Kidney epithelial cell (primary cell): Measurements from ENCODE around the gene DUS1L. TPM values are rescaled to one million over a fixed set of nuclear protein-coding genes. Genes with fewer than 3 reads are reported as not detected.

ENCODE experiments used
- DNase-seq: peaks from one replicate; pipeline ENCODE4 v3.0.0-alpha.2; 2010; ENCODE audit warnings: low read depth
- H3K27me3 ChIP-seq: 2 replicates; pipeline ENCODE4 v1.6.0; 2011; ENCODE audit warnings: low read length; ENCODE audit not compliant: control insufficient read depth, insufficient read depth
- H3K36me3 ChIP-seq: 2 replicates; pipeline ENCODE4 v1.5.1; 2011; ENCODE audit warnings: low read length; ENCODE audit not compliant: control insufficient read depth, insufficient read depth
- H3K4me3 ChIP-seq: 2 replicates; pipeline ENCODE4 v1.5.1; 2011; ENCODE audit warnings: low read depth, mild to moderate bottlenecking, control low read depth, low read length
- CTCF ChIP-seq: IDR thresholded peaks from 2 replicates; pipeline ENCODE4 v1.5.1; 2011; ENCODE audit warnings: mild to moderate bottlenecking, moderate library complexity, low read length, control low read depth, inconsistent platforms; ENCODE audit not compliant: insufficient read depth, poor library complexity, severe bottlenecking
- total RNA-seq: library from RNA; depleted of rRNA; stranded (reverse); fragments of >200 nt; gene quantifications from 2 replicates; pipeline ENCODE4 v1.2.3, GENCODE V29; 2015

DUS1L gene
- total RNA-seq, 1 donor from 2014 or later = 147 TPM

- no peaks in the 10 kb centered on the region for H3K36me3 ChIP-seq
Observed at GRCh38 chr17:82063424-82064415, 1.9 kb downstream of the DUS1L start.

GRCh38 chr17:82062984-82063368 is 2.6 kb downstream of the DUS1L start:
- H3K36me3 ChIP-seq = no peaks in the 10 kb centered on the region
- no peak for DNase-seq
- H3K27me3 ChIP-seq = no peaks in the 10 kb centered on the region
- no peak for TF ChIP-seq CTCF
- H3K4me3 ChIP-seq = no peak overlapping the region

More at GRCh38 chr17:82063424-82064415, 1.9 kb downstream of the DUS1L start:
- Histone ChIP-seq H3K4me3 (no peak overlapping the region), H3K27me3 (no peaks in the 10 kb centered on the region)
- no peak for DNase-seq
- no peak for TF ChIP-seq CTCF

- no peak for TF ChIP-seq CTCF
- Histone ChIP-seq H3K4me3 (no peak overlapping the region), H3K36me3 (no peaks in the 10 kb centered on the region), H3K27me3 (no peaks in the 10 kb centered on the region)
- no peak for DNase-seq
Observed at GRCh38 chr17:82062076-82062983, 3.3 kb downstream of the DUS1L start.

- no peak for DNase-seq
- no peak overlapping the region for H3K4me3 ChIP-seq
- H3K27me3 ChIP-seq = no peaks in the 10 kb centered on the region
- no peaks in the 10 kb centered on the region for H3K36me3 ChIP-seq
- TF ChIP-seq CTCF = no peak
Observed at GRCh38 chr17:82061047-82061925, 4.3 kb downstream of the DUS1L start.

- no peak overlapping the region for H3K4me3 ChIP-seq
- H3K36me3 ChIP-seq = no peaks in the 10 kb centered on the region
- TF ChIP-seq CTCF = no peak
- H3K27me3 ChIP-seq = no peaks in the 10 kb centered on the region
- no peak for DNase-seq
Observed at GRCh38 chr17:82060614-82061013, 5.0 kb downstream of the DUS1L start.
